Left colon (tissue), 2 donors: ENCODE data around the gene CMTR1. TPM values are rescaled to one million over a fixed set of nuclear protein-coding genes. Genes with fewer than 3 reads are reported as not detected.

ENCODE experiments used
- ATAC-seq: fragments of 200-7000 bp; cut with Tn5 transposase; one replicate; pipeline ENCODE4 v1.9.1; 2020; ENCODE audit warnings: mild to moderate bottlenecking, moderate library complexity
- DNase-seq, 2 donors: peaks; one replicate each; pipeline ENCODE4 v3.0.0-alpha.2; 2020
- intact Hi-C, 2 donors: fragments of 100-400 bp; cut with DNase I in 1 of 2; cut with micrococcal nuclease in 1 of 2; formaldehyde crosslinking; loops; one replicate each; pipeline versions ENCODE4 v1.11.2 to v1.14.0; 2022; cut with DNase I, micrococcal nuclease
- total RNA-seq, 2 donors: library from RNA; stranded (reverse); fragmentation: NEBNext Ultra II Directional; extraction: Animal tissue kit (Norgen Biotek cat#: 25700); gene quantifications; one replicate each; pipeline ENCODE4 v1.2.1, GENCODE V29; 2021
- donor health status: DM: no; HTN: no; CAD: no.
- donor health status: DM: yes; HTN: yes; CAD: no.

CMTR1 gene
- total RNA-seq, 2 donors from 2014 or later: 21.6 to 26.2 TPM

DNA sequence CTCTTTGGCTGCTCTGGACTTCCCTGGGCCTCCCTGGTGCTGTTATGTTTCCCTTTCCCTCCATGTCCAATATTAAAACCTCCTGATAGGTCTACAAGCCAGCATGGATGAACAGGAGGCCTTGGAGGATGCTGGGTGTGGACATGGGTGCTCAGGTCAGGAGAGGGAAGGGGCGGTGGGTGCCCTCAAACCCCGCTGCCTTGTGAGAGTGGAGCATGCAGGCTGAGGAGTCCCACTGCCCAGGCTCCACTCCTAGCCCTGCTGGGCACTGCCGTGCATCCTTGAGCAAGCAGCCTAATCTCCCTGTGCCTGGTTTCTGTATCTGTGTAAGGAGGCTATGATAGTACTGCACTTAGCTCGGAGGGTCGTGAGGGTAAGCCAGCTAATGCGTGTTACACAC, 85.1 kb downstream of the CMTR1 start:
- intact Hi-C loops: no loop called here
- ATAC-seq: no peak
- DNase-seq: no peak

DNA sequence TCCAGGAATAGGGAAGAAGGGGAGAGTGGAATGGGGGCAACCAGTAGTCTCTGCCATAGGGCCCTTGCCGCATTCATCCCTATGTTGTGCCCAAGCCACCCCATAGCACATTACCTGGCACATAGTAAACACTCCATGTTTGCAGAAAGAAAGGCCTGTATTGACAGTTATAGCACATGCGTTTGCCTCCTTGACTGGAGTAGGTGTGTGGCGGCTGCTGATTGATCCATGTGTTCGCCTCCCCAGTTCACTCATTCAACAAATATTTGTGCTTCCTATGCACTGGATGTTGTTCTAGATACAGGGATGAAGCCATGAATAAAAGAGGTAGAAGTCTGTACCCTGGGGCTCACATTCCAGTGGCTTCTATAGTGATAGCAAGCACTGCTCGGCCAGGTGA, 86.4 kb downstream of the CMTR1 start:
- intact Hi-C loops: no loop called here
- ATAC-seq (no peak), DNase-seq (no peak)

DNA sequence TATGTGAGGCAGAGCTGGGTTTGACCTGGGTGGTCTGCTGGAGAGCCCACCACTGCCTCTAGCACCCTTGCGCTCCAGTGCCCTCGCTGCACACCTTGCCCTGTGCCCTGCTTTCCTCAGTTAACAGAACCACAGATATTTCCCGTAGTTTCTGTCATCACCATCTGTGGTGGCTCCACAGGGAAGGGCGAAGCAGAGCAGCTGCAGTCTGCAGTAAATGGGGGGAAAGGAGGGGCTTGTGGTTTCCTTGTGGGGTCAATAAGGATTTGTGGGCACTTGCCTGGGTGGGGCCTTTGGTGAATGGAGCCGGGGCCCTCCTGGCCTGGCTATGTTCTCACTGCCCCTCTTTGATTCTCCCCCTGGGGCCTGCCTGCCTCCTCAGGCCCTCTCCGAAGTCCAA, 87.9 kb downstream of the CMTR1 start:
- ATAC-seq (no peak), DNase-seq (no peak)
- intact Hi-C loops: no loop called here

DNA sequence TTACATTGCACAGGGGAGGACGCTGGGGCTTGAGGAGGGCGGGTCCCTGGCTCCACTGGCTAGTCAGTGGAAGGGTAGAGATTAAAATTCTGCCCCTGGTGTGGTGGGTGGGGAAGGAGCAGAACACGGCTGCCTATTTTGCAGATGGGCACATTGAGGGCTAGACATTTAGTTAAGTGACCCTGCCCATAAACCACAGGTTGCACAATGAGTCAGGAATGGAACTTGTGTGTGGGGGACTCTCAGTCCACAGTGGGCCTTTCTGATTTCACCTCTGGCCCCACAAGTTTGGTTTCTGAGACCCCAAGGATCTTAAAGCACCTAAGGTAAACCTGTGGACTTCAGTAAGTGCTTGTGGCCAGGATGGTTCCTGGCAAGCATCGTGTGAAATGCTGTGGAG, 88.7 kb downstream of the CMTR1 start:
- intact Hi-C loops: no loop called here
- DNase-seq: no peak

DNA sequence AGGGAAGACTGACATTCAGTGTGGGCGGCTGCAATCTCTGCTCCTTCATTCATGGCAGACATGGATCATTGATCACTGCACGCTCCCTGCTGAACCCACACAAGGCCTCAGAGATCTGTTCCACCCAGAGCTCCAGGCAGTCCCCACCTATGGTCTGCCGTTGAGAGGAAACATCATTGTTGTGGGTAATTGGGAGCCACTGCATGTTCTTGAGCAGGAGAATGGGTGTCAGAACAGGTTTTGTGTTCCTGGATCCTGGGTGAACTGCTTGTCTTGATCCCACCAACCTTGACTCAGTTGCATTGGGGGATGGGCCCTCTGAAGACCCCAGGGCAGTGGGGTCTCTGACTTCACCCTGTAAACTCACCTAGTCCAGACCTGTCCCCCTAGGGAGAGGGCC, 89.8 kb downstream of the CMTR1 start:
- no peak for ATAC-seq
- no peak for DNase-seq
- intact Hi-C loops: no loop called here

More for the DNA sequence above, 88.7 kb downstream of the CMTR1 start:
- no peak for ATAC-seq

DNA sequence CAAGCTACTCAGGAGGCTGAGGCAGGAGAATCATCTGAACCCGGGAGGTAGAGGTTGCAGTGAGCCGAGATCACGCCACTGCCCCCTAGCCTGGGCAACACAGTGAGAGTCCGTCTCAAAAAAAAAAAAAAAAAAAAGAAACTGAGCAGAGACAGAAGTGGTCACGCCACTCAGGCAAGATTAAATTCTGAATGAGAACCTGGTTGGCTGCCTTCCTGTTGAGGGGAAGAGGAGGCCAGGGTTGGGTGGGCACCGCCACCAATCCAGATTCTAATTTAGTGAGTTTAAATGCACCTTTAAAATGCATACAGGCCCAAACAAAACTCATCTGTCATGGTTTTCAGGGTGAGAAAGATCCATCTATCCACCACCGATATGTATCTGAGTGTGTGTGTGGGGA, 90.4 kb downstream of the CMTR1 start:
- intact Hi-C loops: no loop called here
- ATAC-seq: no peak

DNA sequence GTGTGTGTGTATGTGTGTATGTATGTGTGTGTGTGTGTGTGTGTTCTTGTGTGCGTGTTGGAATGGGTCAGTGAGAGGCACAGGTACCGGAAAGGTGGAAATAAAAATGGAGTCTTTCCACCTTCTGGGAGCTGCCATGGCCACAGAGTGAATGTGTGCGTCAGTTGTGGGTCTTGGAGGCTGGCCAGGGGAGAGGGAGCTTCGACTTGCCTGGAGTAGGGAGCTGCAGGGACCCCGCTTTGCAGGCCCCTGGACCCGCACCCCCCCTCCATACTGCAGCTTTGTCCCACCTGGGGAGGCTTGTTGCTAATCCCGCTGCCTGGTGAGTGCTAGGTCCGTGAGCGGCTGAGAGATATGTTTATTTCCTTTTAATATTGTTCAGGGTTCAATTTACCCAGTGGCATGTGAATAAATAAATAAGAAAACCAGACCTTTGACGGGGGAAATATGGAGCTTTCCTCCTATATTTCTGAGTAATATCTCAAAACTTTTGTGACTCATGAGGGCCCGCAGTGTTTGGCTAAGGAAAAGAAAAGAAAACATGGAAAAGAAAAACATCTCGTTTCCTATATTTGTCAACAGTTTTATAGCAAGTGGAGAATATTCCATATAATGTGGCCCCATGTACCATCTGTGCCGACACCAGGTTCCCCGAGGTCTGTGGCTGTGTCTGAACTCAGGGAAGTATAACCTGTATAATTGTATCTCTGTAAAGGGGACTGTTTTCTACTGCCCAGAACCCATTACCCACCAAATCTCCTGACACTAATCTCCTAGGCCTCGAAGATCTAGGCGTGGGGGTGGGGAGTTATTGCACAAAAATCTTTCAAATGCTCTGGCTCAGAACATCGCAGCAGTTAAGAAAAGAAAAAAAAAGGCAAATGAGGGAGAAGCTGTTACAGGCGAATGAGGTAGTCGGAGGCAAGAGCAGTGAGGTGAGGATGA, 91.3 kb downstream of the CMTR1 start:
- ATAC-seq: no peak
- DNase-seq: no peak
- intact Hi-C loops: no loop called here

More for the DNA sequence above, 90.4 kb downstream of the CMTR1 start:
- no peak for DNase-seq

DNA sequence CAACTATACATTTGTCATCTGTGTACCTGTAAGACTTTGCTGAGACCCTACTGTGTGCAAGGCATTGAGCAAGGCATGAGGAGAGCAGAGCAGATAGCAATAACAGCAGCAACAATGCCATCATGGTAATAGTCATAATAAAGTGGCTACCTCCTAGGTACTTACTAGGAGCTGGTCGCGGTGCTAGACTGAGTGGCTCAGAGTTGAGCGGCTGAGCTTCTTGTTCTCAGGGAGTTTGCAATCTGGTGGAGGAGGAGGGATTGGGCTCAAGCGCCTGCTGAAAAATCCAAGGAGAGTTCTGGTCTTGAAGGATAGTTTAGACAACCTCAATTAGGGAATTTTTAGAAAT, 91.9 kb downstream of the CMTR1 start:
- ATAC-seq (no peak), DNase-seq (no peak)
- intact Hi-C loops: no loop called here

DNA sequence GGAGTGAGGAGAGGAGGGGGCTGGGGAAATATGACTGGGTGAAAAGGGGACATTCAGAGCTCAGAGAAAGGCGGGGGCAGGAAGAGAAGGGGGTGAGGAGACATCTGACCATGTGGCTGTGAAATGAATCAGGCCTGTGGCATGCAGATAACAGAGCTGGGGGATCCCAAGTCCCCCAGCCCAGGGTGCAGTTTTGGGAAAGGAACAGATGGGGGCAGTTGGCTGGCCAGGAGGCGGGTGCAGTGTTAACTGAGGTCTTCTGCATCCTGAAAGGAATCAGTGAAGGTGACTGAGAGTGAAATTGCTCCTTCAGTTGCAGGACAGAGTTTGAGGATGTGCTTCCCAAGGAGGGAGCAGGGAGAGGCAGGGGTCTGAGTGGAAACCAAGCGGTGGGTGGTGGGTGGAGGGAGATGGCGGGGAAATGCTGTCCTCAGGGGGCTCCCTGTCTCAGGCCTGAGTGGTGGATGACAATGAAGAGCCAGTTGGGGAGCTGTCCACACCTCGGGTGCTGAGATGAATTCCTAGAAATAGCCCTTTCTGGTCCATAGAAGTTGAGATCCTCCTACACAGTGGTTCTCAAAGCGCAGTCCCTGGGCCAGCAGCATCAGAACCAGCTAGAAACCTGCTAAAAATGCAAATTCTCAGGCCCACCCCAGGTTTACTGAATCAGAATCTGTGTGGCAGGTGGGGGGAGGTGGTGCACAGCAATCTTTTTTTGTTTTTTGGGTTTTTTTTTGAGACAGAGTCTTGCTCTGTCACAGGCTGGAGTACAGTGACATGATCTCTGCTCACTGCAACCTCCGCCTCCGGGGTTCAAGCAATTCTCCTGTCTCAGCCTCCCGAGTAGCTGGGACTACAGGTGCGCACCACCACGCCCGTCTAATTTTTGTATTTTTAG, 92.7 kb downstream of the CMTR1 start:
- no peak for DNase-seq
- no peak for ATAC-seq
- intact Hi-C loops: no loop called here

DNA sequence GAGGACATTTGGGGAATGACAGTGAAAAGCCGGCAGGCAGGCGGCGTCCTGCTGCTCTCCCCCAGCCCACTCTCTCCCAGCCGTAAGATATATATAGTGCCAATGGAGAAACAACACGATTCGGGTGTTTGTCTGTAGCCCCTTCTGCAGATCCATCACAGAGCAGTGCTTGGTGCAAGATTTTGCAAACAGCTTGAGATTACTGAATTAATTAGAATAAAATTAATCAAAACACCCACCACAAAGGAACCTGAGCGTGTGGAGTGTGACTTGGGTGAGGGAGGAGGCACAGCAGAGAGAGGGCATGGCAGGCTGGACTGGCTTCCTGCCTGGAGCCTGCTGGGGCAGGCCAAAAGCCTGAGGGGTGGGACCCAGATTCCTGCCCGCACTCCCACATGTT, 95.5 kb downstream of the CMTR1 start:
- DNase-seq: no peak
- intact Hi-C loops: no loop called here
- ATAC-seq: no peak

DNA sequence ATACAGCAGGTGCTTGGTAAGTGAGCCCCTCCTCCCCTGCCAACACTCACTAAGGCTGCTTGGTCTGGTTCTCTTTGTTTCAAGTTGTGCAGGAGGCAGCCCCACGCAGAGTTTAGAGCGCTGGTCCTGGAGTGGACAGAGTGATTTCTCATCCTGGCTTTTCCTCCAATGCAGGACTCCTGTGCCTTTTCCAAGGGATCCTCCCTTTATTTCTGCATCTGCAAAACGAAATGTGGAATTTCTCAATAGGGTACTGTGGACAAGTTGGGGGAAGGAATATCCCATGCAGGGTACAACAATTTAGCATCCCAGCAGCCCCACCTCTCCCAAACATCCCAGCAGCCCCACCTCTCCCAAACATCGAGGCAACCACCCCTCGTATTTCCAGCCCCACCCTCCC, 97.3 kb downstream of the CMTR1 start:
- intact Hi-C loops: no loop called here
- no peak for ATAC-seq

DNA sequence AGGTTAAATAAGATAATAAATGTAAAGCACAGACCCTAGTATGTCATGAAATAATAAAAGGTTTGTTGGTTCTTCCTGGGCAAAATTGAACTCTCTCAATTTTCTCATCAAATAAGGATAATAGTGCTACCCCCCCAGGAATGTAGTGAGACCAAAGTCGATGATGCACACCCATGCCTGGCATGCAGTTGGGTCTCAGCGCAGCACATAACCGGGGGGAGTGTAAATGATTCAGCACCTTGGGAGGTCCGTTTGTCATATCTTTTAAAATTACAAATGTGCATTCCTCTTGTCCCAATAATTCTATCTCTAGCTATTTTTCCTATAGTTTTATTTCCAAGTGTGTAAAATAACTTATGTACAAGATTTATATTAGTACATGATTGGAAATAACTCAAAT, 98.0 kb downstream of the CMTR1 start:
- intact Hi-C loops: no loop called here
- no peak for ATAC-seq
- DNase-seq: no peak

More for the DNA sequence above, 97.3 kb downstream of the CMTR1 start:
- DNase-seq: no peak

Other genes with a start within 250 kb of the CMTR1 start
- gene TBC1D22B, start 175.4 kb upstream of the CMTR1 start, total RNA-seq: 10 to 100 TPM; 13.4 TPM
- 1 to 10 TPM; 1.4 to 4.0 TPM for gene TMEM217, start 175.1 kb upstream of the CMTR1 start, total RNA-seq
- 10 to 100 TPM; 11.9 to 12.5 TPM for gene RNF8, start 79.2 kb upstream of the CMTR1 start, total RNA-seq
- gene CCDC167, start 66.7 kb downstream of the CMTR1 start, total RNA-seq: 10 to 100 TPM in 1 of 2 donors, 1 to 10 TPM in 1; 8.7 to 11.0 TPM